Spleen (tissue), 11 donors: Measurements from ENCODE around the gene KCP. TPM values are rescaled to one million over a fixed set of nuclear protein-coding genes. Genes with fewer than 3 reads are reported as not detected.

Source experiments
- DNase-seq: peaks from one replicate; pipeline ENCODE4 v3.0.0-alpha.2; 2020
- H3K27ac ChIP-seq, 8 donors: fragments of 200-600 bp; sonication (generic) in 7 of 8; 1 replicate in 4 of 8; 2 replicates in 4 of 8; pipeline versions ENCODE4 v1.5.0 to v1.8.0; 2016 to 2021; ENCODE audit warnings: inconsistent platforms in 4 of 8, mild to moderate bottlenecking in 4 of 8, moderate library complexity in 1 of 8
- H3K27me3 ChIP-seq, 7 donors: fragments of 200-600 bp; sonication (generic) in 6 of 7; replicated peaks in 1 of 7; 1 replicate in 4 of 7; 2 replicates in 3 of 7; pipeline versions ENCODE4 v1.5.0 to v1.8.0; 2016 to 2021; ENCODE audit warnings: inconsistent platforms in 3 of 7, mild to moderate bottlenecking in 1 of 7
- H3K36me3 ChIP-seq, 6 donors: fragments of 200-600 bp; sonication (generic) in 5 of 6; 1 replicate in 4 of 6; 2 replicates in 2 of 6; pipeline versions ENCODE4 v1.5.0 to v1.8.0; 2016 to 2021; ENCODE audit warnings: inconsistent platforms in 2 of 6
- H3K4me1 ChIP-seq, 6 donors: fragments of 200-600 bp; sonication (generic) in 5 of 6; 1 replicate in 3 of 6; 2 replicates in 3 of 6; pipeline versions ENCODE4 v1.5.0 to v1.8.0; 2016 to 2021; ENCODE audit warnings: inconsistent platforms in 3 of 6
- H3K4me3 ChIP-seq, 8 donors: fragments of 200-600 bp; sonication (generic) in 7 of 8; 1 replicate in 4 of 8; 2 replicates in 4 of 8; pipeline versions ENCODE4 v1.5.0 to v1.8.0; 2016 to 2021; ENCODE audit warnings: inconsistent platforms in 4 of 8, mild to moderate bottlenecking in 4 of 8, moderate library complexity in 2 of 8
- H3K9me3 ChIP-seq, 8 donors: fragments of 200-600 bp; sonication (generic) in 7 of 8; 1 replicate in 4 of 8; 2 replicates in 4 of 8; pipeline versions ENCODE4 v1.5.0 to v1.8.0; 2016 to 2021; ENCODE audit warnings: inconsistent platforms in 4 of 8
- POLR2A ChIP-seq, 3 donors: fragments of 450-650 bp; IDR thresholded peaks; one replicate each; pipeline ENCODE4 v1.5.1; 2017; ENCODE audit warnings: antibody characterized with exemption in 3 of 3, mild to moderate bottlenecking in 1 of 3
- POLR2AphosphoS5 ChIP-seq, 3 donors: sonication (generic); formaldehyde crosslinking; IDR thresholded peaks; one replicate each; pipeline ENCODE4 v1.5.1; 2017; ENCODE audit warnings: antibody characterized with exemption in 3 of 3
- WGBS, 5 donors: extraction: QIAGEN DNeasy Blood & Tissue Kit in 3 of 5; methylation state at CpG; one replicate each; pipeline versions ENCODE4 v1.1.5 to v1.1.7; 2013 to 2018; 5-methylcytosine and 5-hydroxymethylcytosine counted together
- intact Hi-C: fragments of 100-400 bp; cut with DNase I; formaldehyde crosslinking; loops from one replicate; pipeline ENCODE4 v1.15.0; 2023; ENCODE audit warnings: low total_unique reads
- polyA plus RNA-seq, 3 donors: library from polyadenylated mRNA; stranded (reverse); fragments of 200-250 nt; gene quantifications; one replicate each; pipeline ENCODE4 v1.2.1, GENCODE V29; 2013
- total RNA-seq, 7 donors: library from RNA; depleted of rRNA in 3 of 7; stranded (reverse); fragments of >200 nt in 3 of 7; fragmentation: NEBNext Ultra II Directional in 4 of 7; extraction: Animal tissue kit (Norgen Biotek cat#: 25700) in 4 of 7; gene quantifications; one replicate each; pipeline versions ENCODE4 v1.1.0 to v1.2.1, GENCODE V29; 2016 to 2021
- TF ChIP-seq, protein P1 (sequence below), 11 experiments: fragments of 200-600 bp in 7 of 11; fragments of 450-650 bp in 4 of 11; sonication (generic) in 4 of 11; IDR thresholded peaks in 8 of 11; conservative IDR thresholded peaks in 3 of 11; 1 replicate in 7 of 11; 2 replicates in 4 of 11; pipeline versions ENCODE4 v1.4.0 to v1.8.0; 2016 to 2021; ENCODE audit warnings: antibody characterized with exemption in 11 of 11, inconsistent platforms in 4 of 11, mild to moderate bottlenecking in 1 of 11
- donor health status: healthy with polysubstance abuse.
- donor health status: DM: no; HTN: no; CAD: no; lungs with moderate emphysema.
- donor health status: DM: no; HTN: no; CAD: no.
- donor health status: Bipolar disorder and iron deficiency.
- donor health status: healthy.
- donor health status: DM: no; HTN: no; CAD: no.
- donor health status: DM: yes; HTN: yes; CAD: no.

The KCP gene
- total and polyA plus RNA-seq, 10 donors, result 0.06 to 2.1 (median 0.71) TPM

- H3K4me1 ChIP-seq, result peaks cover 0 to 15% (median 5%) of the 10 kb centered on the region in 6 donors
- peaks cover 0 to 17% (median 0%) of the 10 kb centered on the region in 7 donors for H3K27me3 ChIP-seq
- H3K36me3 ChIP-seq, result no peaks in the 10 kb centered on the region
- no peak overlapping the region for H3K27ac ChIP-seq
- H3K9me3 ChIP-seq, result no peaks in the 10 kb centered on the region
- no peak for DNase-seq
- intact Hi-C loops, result no loop called here
- WGBS, 5 donors, result 79 to 87% (median 83%) methylated on average over 3 of the region's 3 CpGs
- H3K4me3 ChIP-seq, result no peak overlapping the region
- TF ChIP-seq POLR2AphosphoS5 (IDR thresholded peaks at IDR 0.05) (no peak), POLR2A (IDR thresholded peaks at IDR 0.05) (no peak)
- TF ChIP-seq, protein P1, sequence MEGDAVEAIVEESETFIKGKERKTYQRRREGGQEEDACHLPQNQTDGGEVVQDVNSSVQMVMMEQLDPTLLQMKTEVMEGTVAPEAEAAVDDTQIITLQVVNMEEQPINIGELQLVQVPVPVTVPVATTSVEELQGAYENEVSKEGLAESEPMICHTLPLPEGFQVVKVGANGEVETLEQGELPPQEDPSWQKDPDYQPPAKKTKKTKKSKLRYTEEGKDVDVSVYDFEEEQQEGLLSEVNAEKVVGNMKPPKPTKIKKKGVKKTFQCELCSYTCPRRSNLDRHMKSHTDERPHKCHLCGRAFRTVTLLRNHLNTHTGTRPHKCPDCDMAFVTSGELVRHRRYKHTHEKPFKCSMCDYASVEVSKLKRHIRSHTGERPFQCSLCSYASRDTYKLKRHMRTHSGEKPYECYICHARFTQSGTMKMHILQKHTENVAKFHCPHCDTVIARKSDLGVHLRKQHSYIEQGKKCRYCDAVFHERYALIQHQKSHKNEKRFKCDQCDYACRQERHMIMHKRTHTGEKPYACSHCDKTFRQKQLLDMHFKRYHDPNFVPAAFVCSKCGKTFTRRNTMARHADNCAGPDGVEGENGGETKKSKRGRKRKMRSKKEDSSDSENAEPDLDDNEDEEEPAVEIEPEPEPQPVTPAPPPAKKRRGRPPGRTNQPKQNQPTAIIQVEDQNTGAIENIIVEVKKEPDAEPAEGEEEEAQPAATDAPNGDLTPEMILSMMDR (IDR thresholded peaks at IDR 0.05 in 8 of 11, conservative IDR thresholded peaks at IDR 0.05 in 3 of 11), result no peak
Observed at GRCh38 chr7:128855559-128855958, 55.0 kb downstream of the KCP start.

- no peaks in the 10 kb centered on the region for H3K36me3 ChIP-seq
- DNase-seq, result no peak
- 85 to 93% (median 90%) methylated on average over 13 to 21 of the region's 21 CpGs for WGBS, 5 donors
- intact Hi-C loops, result no loop called here
- no peak overlapping the region for H3K27ac ChIP-seq
- H3K9me3 ChIP-seq, result no peaks in the 10 kb centered on the region
- TF ChIP-seq, protein P1 (IDR thresholded peaks at IDR 0.05 in 8 of 11, conservative IDR thresholded peaks at IDR 0.05 in 3 of 11), result no peak
- TF ChIP-seq POLR2A (IDR thresholded peaks at IDR 0.05) (no peak), POLR2AphosphoS5 (IDR thresholded peaks at IDR 0.05) (no peak)
- peaks cover 0 to 4% (median 0%) of the 10 kb centered on the region in 6 donors for H3K4me1 ChIP-seq
- no peak overlapping the region for H3K4me3 ChIP-seq
- H3K27me3 ChIP-seq, result peaks cover 0 to 17% (median 0%) of the 10 kb centered on the region in 7 donors
Observed at GRCh38 chr7:128854396-128854795, 56.1 kb downstream of the KCP start.

DNA sequence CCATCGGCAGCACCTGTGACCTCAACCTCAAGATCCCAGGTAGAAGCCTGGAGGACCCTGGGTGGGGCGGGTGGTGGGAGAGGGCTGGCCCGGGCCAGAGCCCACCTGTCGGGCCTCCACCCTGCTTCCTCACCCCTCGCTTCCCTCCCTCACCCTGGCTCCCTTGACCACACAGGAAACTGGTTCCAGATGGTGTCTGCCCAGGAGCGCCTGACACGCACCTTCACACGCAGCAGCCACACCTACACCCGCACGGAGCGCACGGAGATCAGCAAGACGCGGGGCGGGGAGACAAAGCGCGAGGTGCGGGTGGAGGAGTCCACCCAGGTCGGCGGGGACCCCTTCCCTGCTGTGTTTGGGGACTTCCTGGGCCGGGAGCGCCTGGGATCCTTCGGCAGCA is 56.7 kb downstream of the KCP start:
- TF ChIP-seq POLR2AphosphoS5 (IDR thresholded peaks at IDR 0.05) (no peak), POLR2A (IDR thresholded peaks at IDR 0.05) (no peak)
- TF ChIP-seq, protein P1 (IDR thresholded peaks at IDR 0.05 in 8 of 11, conservative IDR thresholded peaks at IDR 0.05 in 3 of 11), result no peak
- 65 to 71% (median 67%) methylated on average over 21 to 23 of the region's 23 CpGs for WGBS, 5 donors
- no peaks in the 10 kb centered on the region for H3K9me3 ChIP-seq
- no peak overlapping the region for H3K4me3 ChIP-seq
- no peak for DNase-seq
- H3K27me3 ChIP-seq, result peaks cover 0 to 17% (median 0%) of the 10 kb centered on the region in 7 donors
- no peaks in the 10 kb centered on the region for H3K36me3 ChIP-seq
- intact Hi-C loops, result no loop called here
- no peaks in the 10 kb centered on the region for H3K4me1 ChIP-seq
- H3K27ac ChIP-seq, result no peak overlapping the region

DNA sequence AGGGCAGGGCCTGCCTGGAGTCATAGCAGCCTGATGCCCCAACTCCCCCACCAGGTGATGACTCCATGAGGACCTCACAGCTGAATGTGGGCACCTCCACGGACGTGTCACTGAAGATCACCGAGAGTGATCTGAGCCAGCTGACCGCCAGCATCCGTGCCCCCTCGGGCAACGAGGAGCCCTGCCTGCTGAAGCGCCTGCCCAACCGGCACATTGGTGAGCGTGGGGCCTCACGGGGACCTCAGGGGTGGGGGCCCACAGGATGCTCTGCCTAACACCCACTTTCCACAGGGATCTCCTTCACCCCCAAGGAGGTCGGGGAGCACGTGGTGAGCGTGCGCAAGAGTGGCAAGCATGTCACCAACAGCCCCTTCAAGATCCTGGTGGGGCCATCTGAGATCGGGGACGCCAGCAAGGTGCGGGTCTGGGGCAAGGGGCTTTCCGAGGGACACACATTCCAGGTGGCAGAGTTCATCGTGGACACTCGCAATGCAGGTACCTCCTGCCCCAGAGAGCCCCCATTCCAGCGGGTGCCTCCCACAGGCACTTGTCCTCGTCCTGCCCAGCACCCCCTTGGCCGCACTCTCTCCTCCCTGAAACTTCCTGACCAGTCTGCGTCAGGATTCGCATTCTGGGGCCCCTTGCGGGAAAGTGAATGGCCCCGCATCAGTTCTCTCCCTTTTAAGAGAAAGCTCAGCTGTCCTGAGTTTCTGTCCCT is 57.8 kb downstream of the KCP start:
- no peak for DNase-seq
- intact Hi-C loops, result no loop called here
- 87 to 93% (median 89%) methylated on average over 19 to 28 of the region's 28 CpGs for WGBS, 5 donors
- no peak overlapping the region for H3K27ac ChIP-seq
- no peaks in the 10 kb centered on the region for H3K36me3 ChIP-seq
- TF ChIP-seq POLR2A (IDR thresholded peaks at IDR 0.05), result no peak
- TF ChIP-seq, protein P1 (IDR thresholded peaks at IDR 0.05 in 8 of 11, conservative IDR thresholded peaks at IDR 0.05 in 3 of 11), result no peak
- TF ChIP-seq POLR2AphosphoS5 (IDR thresholded peaks at IDR 0.05), result no peak
- H3K9me3 ChIP-seq, result no peaks in the 10 kb centered on the region
- H3K4me3 ChIP-seq, result no peak overlapping the region
- H3K27me3 ChIP-seq, result peaks cover 0 to 17% (median 0%) of the 10 kb centered on the region in 7 donors
- no peaks in the 10 kb centered on the region for H3K4me1 ChIP-seq
